HepG2 (cell line): ENCODE results near the gene TIMM23. TPM values are rescaled to one million over a fixed set of nuclear protein-coding genes. Genes with fewer than 3 reads are reported as not detected.

Experiments
- HNRNPLL ChIP-seq: fragments of 200-400 bp; formaldehyde crosslinking; IDR thresholded peaks from 2 replicates; pipeline ENCODE4 v1.6.1; 2017; ENCODE audit warnings: mild to moderate bottlenecking, low read depth, low read length; ENCODE audit not compliant: poor library complexity, severe bottlenecking
- KDM5A ChIP-seq: fragments of 200-600 bp; sonication (generic); IDR thresholded peaks from 2 replicates; pipeline ENCODE4 v1.7.0; 2018; ENCODE audit warnings: antibody characterized with exemption, mild to moderate bottlenecking, low read length, borderline replicate concordance
- KLF11 ChIP-seq: IDR thresholded peaks from 2 replicates; pipeline ENCODE4 v1.6.1; 2016; ENCODE audit warnings: missing compliant biosample characterization
- NFE2L1 ChIP-seq: sonication (generic); formaldehyde crosslinking; IDR thresholded peaks from 2 replicates; pipeline ENCODE4 v1.4.0; 2020; ENCODE audit warnings: missing genetic modification reagents, mild to moderate bottlenecking, borderline replicate concordance
- YEATS2 ChIP-seq: sonication (generic); formaldehyde crosslinking; IDR thresholded peaks from 2 replicates; pipeline ENCODE4 v1.4.0; 2020; ENCODE audit warnings: missing genetic modification reagents, borderline replicate concordance
- ZNF17 ChIP-seq: sonication (generic); formaldehyde crosslinking; IDR thresholded peaks from 2 replicates; pipeline ENCODE4 v1.5.0; 2020; ENCODE audit warnings: mild to moderate bottlenecking, missing genetic modification reagents
- ZNF282 ChIP-seq: fragments of 450-650 bp; IDR thresholded peaks from 2 replicates; pipeline ENCODE4 v1.6.1; 2018; ENCODE audit not compliant: partially characterized antibody
- ZNF326 ChIP-seq: sonication (generic); formaldehyde crosslinking; IDR thresholded peaks from 2 replicates; pipeline ENCODE4 v1.4.0; 2020; ENCODE audit warnings: missing genetic modification reagents, borderline replicate concordance
- ZNF484 ChIP-seq: sonication (generic); formaldehyde crosslinking; IDR thresholded peaks from 2 replicates; pipeline ENCODE4 v1.5.1; 2020; ENCODE audit warnings: mild to moderate bottlenecking, low read depth, missing genetic modification reagents, borderline replicate concordance
- ZSCAN21 ChIP-seq: sonication (generic); formaldehyde crosslinking; IDR thresholded peaks from 2 replicates; pipeline ENCODE4 v1.8.0; 2022; ENCODE audit warnings: mild to moderate bottlenecking, missing genetic modification reagents, moderate library complexity, borderline replicate concordance
- ZSCAN5A ChIP-seq: sonication (generic); formaldehyde crosslinking; IDR thresholded peaks from 2 replicates; pipeline ENCODE4 v1.8.0; 2022; ENCODE audit warnings: mild to moderate bottlenecking, missing genetic modification reagents, borderline replicate concordance
- ZSCAN9 ChIP-seq: IDR thresholded peaks from 2 replicates; pipeline ENCODE4 v1.6.1; 2016; ENCODE audit warnings: borderline replicate concordance
- polyA plus RNA-seq, 8 experiments: library from polyadenylated mRNA; depleted of rRNA in 3 of 8; stranded (reverse) in 7 of 8; unstranded in 1 of 8; fragments of >200 nt; fragmentation: Illumina TruSeq in 4 of 8; extraction: Trizol in 4 of 8; gene quantifications; 2 replicates each; pipeline versions ENCODE4 v1.2.1 to v1.2.3, GENCODE V29; 2011 to 2016; ENCODE audit warnings: low read depth in 4 of 8, missing spikeins in 1 of 8, mixed read lengths in 1 of 8; ENCODE audit not compliant: insufficient read depth in 1 of 8
- total RNA-seq, 5 experiments: library from RNA; depleted of rRNA; stranded (reverse); fragments of >200 nt; fragmentation: Illumina TruSeq; extraction: Trizol; gene quantifications; 2 replicates each; pipeline ENCODE4 v1.2.3, GENCODE V29; 2016; ENCODE audit warnings: low read depth in 1 of 5
- TF ChIP-seq, protein P1 (sequence below): sonication (generic); formaldehyde crosslinking; IDR thresholded peaks from 2 replicates; pipeline ENCODE4 v1.8.0; 2022; ENCODE audit warnings: mild to moderate bottlenecking, missing genetic modification reagents, moderate library complexity
- TF ChIP-seq, protein P2 (sequence below): sonication (generic); formaldehyde crosslinking; IDR thresholded peaks from 2 replicates; pipeline ENCODE4 v1.5.0; 2020; ENCODE audit warnings: mild to moderate bottlenecking, missing genetic modification reagents
- TF ChIP-seq, protein P3 (sequence below): sonication (generic); formaldehyde crosslinking; IDR thresholded peaks from 2 replicates; pipeline ENCODE4 v1.4.0; 2020; ENCODE audit warnings: missing genetic modification reagents, mild to moderate bottlenecking, borderline replicate concordance
- TF ChIP-seq, protein P4 (sequence below): sonication (generic); formaldehyde crosslinking; IDR thresholded peaks from 2 replicates; pipeline ENCODE4 v1.8.0; 2022; ENCODE audit warnings: low read depth, missing genetic modification reagents
- TF ChIP-seq, protein P5 (sequence below): IDR thresholded peaks from 2 replicates; pipeline ENCODE4 v1.6.1; 2012; ENCODE audit warnings: inconsistent platforms

TIMM23 gene
- total and polyA plus RNA-seq, 2 of the 13 experiments (the other 11 are each of a cell fraction or from before 2014, with no cell fraction given) = 80.2 to 98.6 TPM

GRCh38 chr10:45997994-45998763 is 25.9 kb downstream of the TIMM23 start (continued):
- no peak for TF ChIP-seq NFE2L1
- TF ChIP-seq, protein P1, sequence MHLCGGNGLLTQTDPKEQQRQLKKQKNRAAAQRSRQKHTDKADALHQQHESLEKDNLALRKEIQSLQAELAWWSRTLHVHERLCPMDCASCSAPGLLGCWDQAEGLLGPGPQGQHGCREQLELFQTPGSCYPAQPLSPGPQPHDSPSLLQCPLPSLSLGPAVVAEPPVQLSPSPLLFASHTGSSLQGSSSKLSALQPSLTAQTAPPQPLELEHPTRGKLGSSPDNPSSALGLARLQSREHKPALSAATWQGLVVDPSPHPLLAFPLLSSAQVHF = no peak
- TF ChIP-seq ZSCAN21 = peak; percentile 40; the same call in 1 of the 2 replicates
- no peak for TF ChIP-seq KLF11
- TF ChIP-seq ZNF17 = no peak
- TF ChIP-seq ZNF282 = no peak
- TF ChIP-seq ZSCAN5A (CRISPR knock-in tag) = peak; percentile 81; the same call in 1 of the 2 replicates
- no peak for TF ChIP-seq ZNF484 (CRISPR knock-in tag)
- TF ChIP-seq, protein P2, sequence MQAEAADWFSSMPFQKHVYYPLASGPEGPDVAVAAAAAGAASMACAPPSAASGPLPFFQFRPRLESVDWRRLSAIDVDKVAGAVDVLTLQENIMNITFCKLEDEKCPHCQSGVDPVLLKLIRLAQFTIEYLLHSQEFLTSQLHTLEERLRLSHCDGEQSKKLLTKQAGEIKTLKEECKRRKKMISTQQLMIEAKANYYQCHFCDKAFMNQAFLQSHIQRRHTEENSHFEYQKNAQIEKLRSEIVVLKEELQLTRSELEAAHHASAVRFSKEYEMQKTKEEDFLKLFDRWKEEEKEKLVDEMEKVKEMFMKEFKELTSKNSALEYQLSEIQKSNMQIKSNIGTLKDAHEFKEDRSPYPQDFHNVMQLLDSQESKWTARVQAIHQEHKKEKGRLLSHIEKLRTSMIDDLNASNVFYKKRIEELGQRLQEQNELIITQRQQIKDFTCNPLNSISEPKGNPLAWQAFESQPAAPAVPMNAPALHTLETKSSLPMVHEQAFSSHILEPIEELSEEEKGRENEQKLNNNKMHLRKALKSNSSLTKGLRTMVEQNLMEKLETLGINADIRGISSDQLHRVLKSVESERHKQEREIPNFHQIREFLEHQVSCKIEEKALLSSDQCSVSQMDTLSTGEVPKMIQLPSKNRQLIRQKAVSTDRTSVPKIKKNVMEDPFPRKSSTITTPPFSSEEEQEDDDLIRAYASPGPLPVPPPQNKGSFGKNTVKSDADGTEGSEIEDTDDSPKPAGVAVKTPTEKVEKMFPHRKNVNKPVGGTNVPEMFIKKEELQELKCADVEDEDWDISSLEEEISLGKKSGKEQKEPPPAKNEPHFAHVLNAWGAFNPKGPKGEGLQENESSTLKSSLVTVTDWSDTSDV (CRISPR knock-in tag) = no peak
- TF ChIP-seq, protein P3, sequence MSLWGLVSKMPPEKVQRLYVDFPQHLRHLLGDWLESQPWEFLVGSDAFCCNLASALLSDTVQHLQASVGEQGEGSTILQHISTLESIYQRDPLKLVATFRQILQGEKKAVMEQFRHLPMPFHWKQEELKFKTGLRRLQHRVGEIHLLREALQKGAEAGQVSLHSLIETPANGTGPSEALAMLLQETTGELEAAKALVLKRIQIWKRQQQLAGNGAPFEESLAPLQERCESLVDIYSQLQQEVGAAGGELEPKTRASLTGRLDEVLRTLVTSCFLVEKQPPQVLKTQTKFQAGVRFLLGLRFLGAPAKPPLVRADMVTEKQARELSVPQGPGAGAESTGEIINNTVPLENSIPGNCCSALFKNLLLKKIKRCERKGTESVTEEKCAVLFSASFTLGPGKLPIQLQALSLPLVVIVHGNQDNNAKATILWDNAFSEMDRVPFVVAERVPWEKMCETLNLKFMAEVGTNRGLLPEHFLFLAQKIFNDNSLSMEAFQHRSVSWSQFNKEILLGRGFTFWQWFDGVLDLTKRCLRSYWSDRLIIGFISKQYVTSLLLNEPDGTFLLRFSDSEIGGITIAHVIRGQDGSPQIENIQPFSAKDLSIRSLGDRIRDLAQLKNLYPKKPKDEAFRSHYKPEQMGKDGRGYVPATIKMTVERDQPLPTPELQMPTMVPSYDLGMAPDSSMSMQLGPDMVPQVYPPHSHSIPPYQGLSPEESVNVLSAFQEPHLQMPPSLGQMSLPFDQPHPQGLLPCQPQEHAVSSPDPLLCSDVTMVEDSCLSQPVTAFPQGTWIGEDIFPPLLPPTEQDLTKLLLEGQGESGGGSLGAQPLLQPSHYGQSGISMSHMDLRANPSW = peak; percentile 22; the same call in 1 of the 2 replicates
- TF ChIP-seq, protein P4, sequence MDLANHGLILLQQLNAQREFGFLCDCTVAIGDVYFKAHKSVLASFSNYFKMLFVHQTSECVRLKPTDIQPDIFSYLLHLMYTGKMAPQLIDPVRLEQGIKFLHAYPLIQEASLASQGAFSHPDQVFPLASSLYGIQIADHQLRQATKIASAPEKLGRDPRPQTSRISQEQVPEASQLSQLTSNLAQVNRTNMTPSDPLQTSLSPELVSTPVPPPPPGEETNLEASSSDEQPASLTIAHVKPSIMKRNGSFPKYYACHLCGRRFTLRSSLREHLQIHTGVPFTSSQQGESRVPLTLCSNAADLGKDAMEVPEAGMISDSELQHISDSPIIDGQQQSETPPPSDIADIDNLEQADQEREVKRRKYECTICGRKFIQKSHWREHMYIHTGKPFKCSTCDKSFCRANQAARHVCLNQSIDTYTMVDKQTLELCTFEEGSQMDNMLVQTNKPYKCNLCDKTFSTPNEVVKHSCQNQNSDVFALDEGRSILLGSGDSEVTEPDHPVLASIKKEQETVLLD (CRISPR knock-in tag) = no peak
- TF ChIP-seq YEATS2 (CRISPR knock-in tag) = peak; percentile 9; the same call in 1 of the 2 replicates
- TF ChIP-seq, protein P5, sequence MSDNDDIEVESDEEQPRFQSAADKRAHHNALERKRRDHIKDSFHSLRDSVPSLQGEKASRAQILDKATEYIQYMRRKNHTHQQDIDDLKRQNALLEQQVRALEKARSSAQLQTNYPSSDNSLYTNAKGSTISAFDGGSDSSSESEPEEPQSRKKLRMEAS = no peak
- no peak for TF ChIP-seq ZNF326 (CRISPR knock-in tag)
- TF ChIP-seq ZSCAN9 = 0 out of 2 replicates have a peak, but pooled peaks have one; percentile 62
- no peak for TF ChIP-seq HNRNPLL
- 0 out of 2 replicates have a peak, but pooled peaks have one; percentile 4 for TF ChIP-seq KDM5A
